CD14-positive monocyte (primary cell): Measurements from ENCODE around the gene TNIK. TPM values are rescaled to one million over a fixed set of nuclear protein-coding genes. Genes with fewer than 3 reads are reported as not detected.

Experiments
- DNase-seq, 3 donors: peaks; one replicate each; pipeline ENCODE4 v3.0.0-alpha.2; 2011 to 2022
- H2AFZ ChIP-seq: 2 replicates; pipeline ENCODE4 v1.6.0; 2012; ENCODE audit warnings: mild to moderate bottlenecking, low read depth, low read length, inconsistent platforms; ENCODE audit not compliant: insufficient read depth, poor library complexity, severe bottlenecking
- H3K27ac ChIP-seq, 2 donors: 1 replicate in 1 of 2; 2 replicates in 1 of 2; pipeline ENCODE4 v1.5.1; 2012 to 2013; ENCODE audit warnings: low read length in 2 of 2, control low read depth in 1 of 2, inconsistent platforms in 1 of 2, low read depth in 1 of 2, mild to moderate bottlenecking in 1 of 2
- H3K27me3 ChIP-seq, 2 donors: one replicate each; pipeline versions ENCODE4 v1.6.0 to v1.6.1; 2011 to 2013; ENCODE audit warnings: low read length in 2 of 2; ENCODE audit not compliant: control insufficient read depth in 2 of 2, insufficient read depth in 2 of 2
- H3K36me3 ChIP-seq, 2 donors: replicated peaks in 1 of 2; 1 replicate in 1 of 2; 2 replicates in 1 of 2; pipeline versions ENCODE4 v1.5.1 to v1.6.1; 2012 to 2013; ENCODE audit warnings: low read length in 2 of 2, control low read depth in 1 of 2, inconsistent platforms in 1 of 2, mild to moderate bottlenecking in 1 of 2; ENCODE audit not compliant: insufficient read depth in 2 of 2, control insufficient read depth in 1 of 2
- H3K4me1 ChIP-seq, 2 donors: 1 replicate in 1 of 2; 2 replicates in 1 of 2; pipeline versions ENCODE4 v1.5.1 to v1.6.1; 2012 to 2013; ENCODE audit warnings: low read length in 2 of 2, control low read depth in 1 of 2, inconsistent platforms in 1 of 2, mild to moderate bottlenecking in 1 of 2, moderate library complexity in 1 of 2; ENCODE audit not compliant: insufficient read depth in 2 of 2, control insufficient read depth in 1 of 2
- H3K4me2 ChIP-seq: replicated peaks from 2 replicates; pipeline ENCODE3; 2012; ENCODE audit warnings: low read length, moderate library complexity, mild to moderate bottlenecking; ENCODE audit not compliant: poor library complexity, severe bottlenecking; ENCODE audit errors: extremely low read depth
- H3K4me3 ChIP-seq, 3 experiments: fragments of 200-600 bp in 1 of 3; sonication (generic) in 1 of 3; replicated peaks in 1 of 3; 1 replicate in 2 of 3; 2 replicates in 1 of 3; pipeline ENCODE4 v1.5.1; 2011 to 2013; ENCODE audit warnings: low read length in 3 of 3, mild to moderate bottlenecking in 3 of 3, control low read depth in 2 of 3, low read depth in 2 of 3, inconsistent platforms in 1 of 3, moderate library complexity in 1 of 3
- H3K79me2 ChIP-seq: 2 replicates; pipeline ENCODE4 v1.6.0; 2012; ENCODE audit warnings: mild to moderate bottlenecking, control low read depth, inconsistent platforms, low read length, moderate library complexity; ENCODE audit not compliant: insufficient read depth
- H3K9ac ChIP-seq: 2 replicates; pipeline ENCODE4 v1.6.0; 2017; ENCODE audit warnings: low read length, mild to moderate bottlenecking; ENCODE audit not compliant: insufficient read depth, poor library complexity, severe bottlenecking
- H3K9me3 ChIP-seq, 2 donors: replicated peaks in 1 of 2; 1 replicate in 1 of 2; 2 replicates in 1 of 2; pipeline versions ENCODE4 v1.5.1 to v1.6.1; 2012 to 2013; ENCODE audit warnings: low read length in 2 of 2, control low read depth in 1 of 2; ENCODE audit not compliant: control insufficient read depth in 1 of 2, insufficient read depth in 1 of 2
- H4K20me1 ChIP-seq: 2 replicates; pipeline ENCODE4 v1.6.0; 2012; ENCODE audit warnings: mild to moderate bottlenecking, low read length, control low read depth, moderate library complexity; ENCODE audit not compliant: insufficient read depth
- H3K27ac Mint-ChIP-seq, 7 donors: one replicate each; pipeline ENCODE4 v1.8.0; 2020; ENCODE audit warnings: mild to moderate bottlenecking in 7 of 7, mixed read lengths in 7 of 7, moderate library complexity in 6 of 7, inconsistent platforms in 2 of 7
- H3K27me3 Mint-ChIP-seq, 3 donors: one replicate each; pipeline ENCODE4 v1.8.0; 2021 to 2022; ENCODE audit warnings: low read depth in 3 of 3, mild to moderate bottlenecking in 3 of 3, mixed read lengths in 3 of 3, moderate library complexity in 3 of 3, inconsistent platforms in 1 of 3
- H3K36me3 Mint-ChIP-seq, 2 donors: one replicate each; pipeline ENCODE4 v1.8.0; 2020; ENCODE audit warnings: mixed read lengths in 2 of 2, inconsistent platforms in 1 of 2, mild to moderate bottlenecking in 1 of 2
- H3K4me1 Mint-ChIP-seq: one replicate; pipeline ENCODE4 v1.8.0; 2020; ENCODE audit warnings: mild to moderate bottlenecking, mixed read lengths
- H3K4me3 Mint-ChIP-seq, 2 donors: one replicate each; pipeline ENCODE4 v1.8.0; 2020; ENCODE audit warnings: mild to moderate bottlenecking in 2 of 2, mixed read lengths in 2 of 2, moderate library complexity in 1 of 2
- H3K9me3 Mint-ChIP-seq, 7 donors: one replicate each; pipeline ENCODE4 v1.8.0; 2020 to 2022; ENCODE audit warnings: mixed read lengths in 7 of 7, mild to moderate bottlenecking in 6 of 7, moderate library complexity in 6 of 7, inconsistent platforms in 2 of 7
- CTCF ChIP-seq: fragments of 200-600 bp; IDR thresholded peaks from one replicate; pipeline ENCODE4 v1.8.0; 2022; ENCODE audit warnings: antibody characterized with exemption, mild to moderate bottlenecking
- WGBS: methylation state at CpG from one replicate; pipeline ENCODE4 v1.1.5; 2013; ENCODE audit warnings: missing lambda C conversion rate; ENCODE audit not compliant: insufficient coverage; 5-methylcytosine and 5-hydroxymethylcytosine counted together
- intact Hi-C, 2 donors: fragments of 100-400 bp; cut with micrococcal nuclease; formaldehyde crosslinking; loops; one replicate each; pipeline versions ENCODE4 v1.15.0 to v1.15.1; 2023
- polyA plus RNA-seq, 3 donors: library from polyadenylated mRNA; depleted of rRNA in 1 of 3; unstranded in 2 of 3; stranded (reverse) in 1 of 3; fragments of 300-500 nt in 2 of 3; fragments of >200 nt in 1 of 3; fragmentation: Illumina TruSeq in 2 of 3; gene quantifications; 1 replicate in 2 of 3; 2 replicates in 1 of 3; pipeline ENCODE4 v1.2.3, GENCODE V29; 2012 to 2021

TNIK gene
- polyA plus RNA-seq, 3 donors = 0.36 to 1.8 (median 0.75) TPM

GRCh38 chr3:171234298-171235010, 225.8 kb downstream of the TNIK start:
- Mint-ChIP-seq H3K9me3 (peaks cover 0 to 1% (median 0%) of the 10 kb centered on the region in 7 donors), H3K36me3 (no peaks in the 10 kb centered on the region), H3K27ac (no peak overlapping the region), H3K4me3 (no peak overlapping the region), H3K27me3 (no peaks in the 10 kb centered on the region), H3K4me1 (no peaks in the 10 kb centered on the region)
- no peak for DNase-seq
- WGBS = 93% methylated on average over 3 of the region's 8 CpGs
- intact Hi-C loops = no loop called here
- Histone ChIP-seq H3K79me2 (no peaks in the 10 kb centered on the region), H3K9ac (no peak overlapping the region), H2AFZ (no peak overlapping the region), H3K27me3 (no peaks in the 10 kb centered on the region), H3K9me3 (no peaks in the 10 kb centered on the region), H3K27ac (no peak overlapping the region), H3K4me3 (no peak overlapping the region), H3K4me1 (no peaks in the 10 kb centered on the region), H3K4me2 (no peak overlapping the region), H4K20me1 (no peaks in the 10 kb centered on the region), H3K36me3 (no peaks in the 10 kb centered on the region)
- no peak for TF ChIP-seq CTCF

GRCh38 chr3:171231361-171231760, 228.8 kb downstream of the TNIK start:
- Mint-ChIP-seq H3K9me3 (peaks cover 0 to 2% (median 0%) of the 10 kb centered on the region in 7 donors), H3K27ac (no peak overlapping the region), H3K4me3 (no peak overlapping the region), H3K4me1 (no peaks in the 10 kb centered on the region), H3K27me3 (no peaks in the 10 kb centered on the region), H3K36me3 (no peaks in the 10 kb centered on the region)
- H3K4me2 ChIP-seq = no peak overlapping the region
- WGBS = 70% methylated on average over 2 of the region's 4 CpGs
- no peaks in the 10 kb centered on the region for H3K36me3 ChIP-seq
- H4K20me1 ChIP-seq = no peaks in the 10 kb centered on the region
- H3K79me2 ChIP-seq = no peaks in the 10 kb centered on the region
- no peaks in the 10 kb centered on the region for H3K27me3 ChIP-seq
- H3K4me3 ChIP-seq = no peak overlapping the region
- H3K9me3 ChIP-seq = no peaks in the 10 kb centered on the region
- no peaks in the 10 kb centered on the region for H3K4me1 ChIP-seq
- H2AFZ ChIP-seq = no peak overlapping the region
- no peak overlapping the region for H3K9ac ChIP-seq
- intact Hi-C loops = no loop called here
- no peak for TF ChIP-seq CTCF
- H3K27ac ChIP-seq = no peak overlapping the region
- DNase-seq = no peak
